HepG2 (cell line): Measurements from ENCODE around the gene GSS.

ENCODE experiments used
- ATM ChIP-seq: fragments of 450-650 bp; IDR thresholded peaks from 2 replicates; pipeline ENCODE4 v1.7.1; 2017; ENCODE audit warnings: mild to moderate bottlenecking, borderline replicate concordance
- ELF4 ChIP-seq: sonication (generic); formaldehyde crosslinking; IDR thresholded peaks from 2 replicates; pipeline ENCODE4 v1.5.0; 2020; ENCODE audit warnings: missing genetic modification reagents, mild to moderate bottlenecking, moderate library complexity, borderline replicate concordance
- HMG20A ChIP-seq: IDR thresholded peaks from 2 replicates; pipeline ENCODE4 v1.6.1; 2016; ENCODE audit warnings: borderline replicate concordance
- MXI1 ChIP-seq: IDR thresholded peaks from 3 replicates; pipeline ENCODE4 v1.6.1; 2012; ENCODE audit warnings: low read depth, low read length, inconsistent platforms, borderline replicate concordance
- POLR2A ChIP-seq, 2 experiments: IDR thresholded peaks; 2 replicates each; pipeline ENCODE4 v1.6.1; 2011; ENCODE audit warnings: low read depth in 2 of 2, low read length in 2 of 2, mild to moderate bottlenecking in 1 of 2, moderate library complexity in 1 of 2; ENCODE audit not compliant: insufficient read depth in 1 of 2
- ZNF772 ChIP-seq: sonication (generic); formaldehyde crosslinking; IDR thresholded peaks from 2 replicates; pipeline ENCODE4 v1.5.0; 2020; ENCODE audit warnings: mild to moderate bottlenecking, missing genetic modification reagents
- TF ChIP-seq, protein P1 (sequence below): sonication (generic); formaldehyde crosslinking; IDR thresholded peaks from 2 replicates; pipeline ENCODE4 v1.8.1; 2023; ENCODE audit warnings: missing genetic modification reagents, mild to moderate bottlenecking, borderline replicate concordance
- TF ChIP-seq, protein P2 (sequence below): sonication (generic); formaldehyde crosslinking; IDR thresholded peaks from 2 replicates; pipeline ENCODE4 v1.5.0; 2020; ENCODE audit warnings: mild to moderate bottlenecking, missing genetic modification reagents, moderate library complexity
- TF ChIP-seq, protein P3 (sequence below): sonication (generic); formaldehyde crosslinking; IDR thresholded peaks from 2 replicates; pipeline ENCODE4 v1.5.1; 2020; ENCODE audit warnings: missing genetic modification reagents, mild to moderate bottlenecking, borderline replicate concordance

- TF ChIP-seq, protein P1, sequence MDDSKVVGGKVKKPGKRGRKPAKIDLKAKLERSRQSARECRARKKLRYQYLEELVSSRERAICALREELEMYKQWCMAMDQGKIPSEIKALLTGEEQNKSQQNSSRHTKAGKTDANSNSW, result no peak
- TF ChIP-seq, protein P2, sequence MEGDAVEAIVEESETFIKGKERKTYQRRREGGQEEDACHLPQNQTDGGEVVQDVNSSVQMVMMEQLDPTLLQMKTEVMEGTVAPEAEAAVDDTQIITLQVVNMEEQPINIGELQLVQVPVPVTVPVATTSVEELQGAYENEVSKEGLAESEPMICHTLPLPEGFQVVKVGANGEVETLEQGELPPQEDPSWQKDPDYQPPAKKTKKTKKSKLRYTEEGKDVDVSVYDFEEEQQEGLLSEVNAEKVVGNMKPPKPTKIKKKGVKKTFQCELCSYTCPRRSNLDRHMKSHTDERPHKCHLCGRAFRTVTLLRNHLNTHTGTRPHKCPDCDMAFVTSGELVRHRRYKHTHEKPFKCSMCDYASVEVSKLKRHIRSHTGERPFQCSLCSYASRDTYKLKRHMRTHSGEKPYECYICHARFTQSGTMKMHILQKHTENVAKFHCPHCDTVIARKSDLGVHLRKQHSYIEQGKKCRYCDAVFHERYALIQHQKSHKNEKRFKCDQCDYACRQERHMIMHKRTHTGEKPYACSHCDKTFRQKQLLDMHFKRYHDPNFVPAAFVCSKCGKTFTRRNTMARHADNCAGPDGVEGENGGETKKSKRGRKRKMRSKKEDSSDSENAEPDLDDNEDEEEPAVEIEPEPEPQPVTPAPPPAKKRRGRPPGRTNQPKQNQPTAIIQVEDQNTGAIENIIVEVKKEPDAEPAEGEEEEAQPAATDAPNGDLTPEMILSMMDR (CRISPR knock-in tag), result no peak
- no peak for TF ChIP-seq POLR2A (IDR thresholded peaks at IDR 0.05; ENCODE audit: insufficient read depth in 1 of 2, low read depth in 2 of 2, low read length in 2 of 2)
- no peak for TF ChIP-seq ZNF772 (CRISPR knock-in tag)
- no peak for TF ChIP-seq HMG20A (CRISPR knock-in tag)
- TF ChIP-seq, protein P3, sequence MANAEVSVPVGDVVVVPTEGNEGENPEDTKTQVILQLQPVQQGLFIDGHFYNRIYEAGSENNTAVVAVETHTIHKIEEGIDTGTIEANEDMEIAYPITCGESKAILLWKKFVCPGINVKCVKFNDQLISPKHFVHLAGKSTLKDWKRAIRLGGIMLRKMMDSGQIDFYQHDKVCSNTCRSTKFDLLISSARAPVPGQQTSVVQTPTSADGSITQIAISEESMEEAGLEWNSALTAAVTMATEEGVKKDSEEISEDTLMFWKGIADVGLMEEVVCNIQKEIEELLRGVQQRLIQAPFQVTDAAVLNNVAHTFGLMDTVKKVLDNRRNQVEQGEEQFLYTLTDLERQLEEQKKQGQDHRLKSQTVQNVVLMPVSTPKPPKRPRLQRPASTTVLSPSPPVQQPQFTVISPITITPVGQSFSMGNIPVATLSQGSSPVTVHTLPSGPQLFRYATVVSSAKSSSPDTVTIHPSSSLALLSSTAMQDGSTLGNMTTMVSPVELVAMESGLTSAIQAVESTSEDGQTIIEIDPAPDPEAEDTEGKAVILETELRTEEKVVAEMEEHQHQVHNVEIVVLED, result no peak
- no peak for TF ChIP-seq ATM
- TF ChIP-seq ELF4, result no peak
- no peak for TF ChIP-seq MXI1
Measured at GRCh38 chr20:34965051-34965450, 9.4 kb upstream of the GSS start.
